Natural killer cell (primary cell): Measurements from ENCODE around the gene VPS72. TPM values are rescaled to one million over a fixed set of nuclear protein-coding genes. Genes with fewer than 3 reads are reported as not detected.

Source experiments
- ATAC-seq, 3 donors: fragments of 150-1000 bp in 2 of 3; fragments of 200-7000 bp in 1 of 3; cut with Tn5 transposase; 1 replicate in 1 of 3; 2 replicates in 2 of 3; pipeline ENCODE4 v1.10.0; 2021; ENCODE audit warnings: mild to moderate bottlenecking in 2 of 3, moderate library complexity in 2 of 3
- DNase-seq, 2 donors: peaks; one replicate each; pipeline versions ENCODE4 v3.0.0 to v3.0.0-alpha.2; 2013 to 2021; ENCODE audit warnings: mixed read lengths in 1 of 2
- H3K27ac ChIP-seq: one replicate; pipeline ENCODE4 v1.5.1; 2013; ENCODE audit warnings: mild to moderate bottlenecking, low read length
- H3K27me3 ChIP-seq: one replicate; pipeline ENCODE4 v1.6.1; 2013; ENCODE audit warnings: low read length; ENCODE audit not compliant: control insufficient read depth, insufficient read depth
- H3K36me3 ChIP-seq: one replicate; pipeline ENCODE4 v1.6.1; 2013; ENCODE audit warnings: low read length; ENCODE audit not compliant: control insufficient read depth, insufficient read depth
- H3K4me1 ChIP-seq: one replicate; pipeline ENCODE4 v1.6.1; 2013; ENCODE audit warnings: low read length; ENCODE audit not compliant: control insufficient read depth, insufficient read depth
- H3K4me3 ChIP-seq: one replicate; pipeline ENCODE4 v1.5.1; 2013; ENCODE audit warnings: low read length
- H3K9me3 ChIP-seq: one replicate; pipeline ENCODE4 v1.6.1; 2013; ENCODE audit warnings: low read length; ENCODE audit not compliant: control insufficient read depth, insufficient read depth
- H3K27ac Mint-ChIP-seq, 2 donors: one replicate each; pipeline ENCODE4 v1.8.0; 2022; ENCODE audit warnings: mild to moderate bottlenecking in 2 of 2, mixed read lengths in 2 of 2, moderate library complexity in 1 of 2
- H3K27me3 Mint-ChIP-seq, 2 donors: one replicate each; pipeline ENCODE4 v1.8.0; 2022; ENCODE audit warnings: low read depth in 2 of 2, mixed read lengths in 2 of 2
- H3K36me3 Mint-ChIP-seq: one replicate; pipeline ENCODE4 v1.8.0; 2022; ENCODE audit warnings: mixed read lengths
- H3K4me1 Mint-ChIP-seq, 2 donors: one replicate each; pipeline ENCODE4 v1.8.0; 2022; ENCODE audit warnings: mixed read lengths in 2 of 2
- H3K4me3 Mint-ChIP-seq: one replicate; pipeline ENCODE4 v1.8.0; 2022; ENCODE audit warnings: mild to moderate bottlenecking, moderate library complexity, mixed read lengths
- H3K9me3 Mint-ChIP-seq, 2 donors: one replicate each; pipeline ENCODE4 v1.8.0; 2022; ENCODE audit warnings: mixed read lengths in 2 of 2
- CTCF ChIP-seq: fragments of 200-600 bp; IDR thresholded peaks from one replicate; pipeline ENCODE4 v1.8.0; 2022; ENCODE audit warnings: antibody characterized with exemption
- WGBS: methylation state at CpG from one replicate; pipeline ENCODE4 v1.1.7; 2013; ENCODE audit warnings: missing lambda C conversion rate; ENCODE audit not compliant: insufficient coverage; 5-methylcytosine and 5-hydroxymethylcytosine counted together
- intact Hi-C: fragments of 100-400 bp; cut with micrococcal nuclease; formaldehyde crosslinking; loops from one replicate; pipeline ENCODE4 v1.14.2; 2022
- total RNA-seq, 4 donors: library from RNA; stranded (reverse); fragments of 120-200 nt in 1 of 4; gene quantifications; one replicate each; pipeline versions ENCODE4 v1.2.3 to v1.2.4, GENCODE V29; 2013 to 2022

VPS72 gene
- total RNA-seq, 3 donors from 2014 or later (not counting 1 experiment from before 2014, with no cell fraction given), result 26.2 to 45.1 (median 44.8) TPM

- 74% methylated on average over 11 of the region's 11 CpGs for WGBS
- Histone ChIP-seq H3K27me3 (no peaks in the 10 kb centered on the region), H3K27ac (no peak overlapping the region), H3K4me3 (no peak overlapping the region), H3K9me3 (no peaks in the 10 kb centered on the region), H3K36me3 (peaks cover 20% of the 10 kb centered on the region), H3K4me1 (peaks cover 32% of the 10 kb centered on the region)
- Mint-ChIP-seq H3K4me1 (peaks cover 30 to 48% of the 10 kb centered on the region in 2 donors), H3K9me3 (no peaks in the 10 kb centered on the region), H3K4me3 (peak overlapping the region; percentile 99), H3K36me3 (peaks cover 7% of the 10 kb centered on the region), H3K27me3 (no peaks in the 10 kb centered on the region), H3K27ac (peak overlapping the region; percentile 94)
- TF ChIP-seq CTCF, result no peak
- intact Hi-C loops, result no loop called here
- ATAC-seq (no peak), DNase-seq (no peak)
Observed at GRCh38 chr1:151164732-151165280, 25.2 kb downstream of the VPS72 start.

- no peaks in the 10 kb centered on the region for H3K27me3 Mint-ChIP-seq
- H3K36me3 Mint-ChIP-seq, result no peaks in the 10 kb centered on the region
- peaks cover 45 to 58% of the 10 kb centered on the region in 2 donors for H3K4me1 Mint-ChIP-seq
- Histone ChIP-seq H3K27me3 (no peaks in the 10 kb centered on the region), H3K36me3 (peaks cover 23% of the 10 kb centered on the region), H3K27ac (peak overlapping the region; percentile 41), H3K4me1 (peaks cover 49% of the 10 kb centered on the region), H3K9me3 (no peaks in the 10 kb centered on the region), H3K4me3 (no peak overlapping the region)
- no peak for TF ChIP-seq CTCF
- H3K9me3 Mint-ChIP-seq, result no peaks in the 10 kb centered on the region
- peak overlapping the region; percentile 82 to 89 for H3K27ac Mint-ChIP-seq
- intact Hi-C loops, result loop anchor here (5.0 kb wide), 2 partner anchors 182 to 597 kb away; no protein-coding TSS in a partner anchor
- peak overlapping the region; percentile 64 for H3K4me3 Mint-ChIP-seq
- DNase-seq, result no peak
- ATAC-seq, result no peak
Observed at GRCh38 chr1:151159373-151159772, 30.6 kb downstream of the VPS72 start.

GRCh38 chr1:151158751-151159251 is 31.2 kb downstream of the VPS72 start:
- Histone ChIP-seq H3K4me3 (no peak overlapping the region), H3K36me3 (peaks cover 19% of the 10 kb centered on the region), H3K4me1 (peaks cover 49% of the 10 kb centered on the region), H3K9me3 (no peaks in the 10 kb centered on the region), H3K27ac (peak overlapping the region; percentile 41), H3K27me3 (no peaks in the 10 kb centered on the region)
- Mint-ChIP-seq H3K9me3 (no peaks in the 10 kb centered on the region), H3K4me1 (peaks cover 45 to 58% of the 10 kb centered on the region in 2 donors), H3K27ac (peak overlapping the region; percentile 89 to 96), H3K4me3 (peak overlapping the region; percentile 96), H3K27me3 (no peaks in the 10 kb centered on the region), H3K36me3 (no peaks in the 10 kb centered on the region)
- TF ChIP-seq CTCF, result no peak
- ATAC-seq (no peak), DNase-seq (peak in 1 of 2 donors; percentile 24)
- 84% methylated on average over 22 of the region's 22 CpGs for WGBS
- intact Hi-C loops, result loop anchor here (5.0 kb wide), 2 partner anchors 182 to 596 kb away; no protein-coding TSS in a partner anchor

- intact Hi-C loops, result loop anchor here (5.0 kb wide), 2 partner anchors 181 to 596 kb away; no protein-coding TSS in a partner anchor
- Mint-ChIP-seq H3K36me3 (no peaks in the 10 kb centered on the region), H3K27ac (peak overlapping the region; percentile 89 to 96), H3K9me3 (no peaks in the 10 kb centered on the region), H3K4me1 (peaks cover 45 to 58% of the 10 kb centered on the region in 2 donors), H3K4me3 (peak overlapping the region; percentile 96), H3K27me3 (no peaks in the 10 kb centered on the region)
- Histone ChIP-seq H3K9me3 (no peaks in the 10 kb centered on the region), H3K4me3 (no peak overlapping the region), H3K27ac (peak overlapping the region; percentile 0), H3K27me3 (no peaks in the 10 kb centered on the region), H3K36me3 (peaks cover 19% of the 10 kb centered on the region), H3K4me1 (peaks cover 49% of the 10 kb centered on the region)
- TF ChIP-seq CTCF, result no peak
- no peak for ATAC-seq
- DNase-seq, result peak in 1 of 2 donors; percentile 18
- 51% methylated on average over 5 of the region's 5 CpGs for WGBS
Observed at GRCh38 chr1:151158326-151158725, 31.7 kb downstream of the VPS72 start.
